ENCODE measurements around the gene DCAF8L2.

DCAF8L2 gene

DNA sequence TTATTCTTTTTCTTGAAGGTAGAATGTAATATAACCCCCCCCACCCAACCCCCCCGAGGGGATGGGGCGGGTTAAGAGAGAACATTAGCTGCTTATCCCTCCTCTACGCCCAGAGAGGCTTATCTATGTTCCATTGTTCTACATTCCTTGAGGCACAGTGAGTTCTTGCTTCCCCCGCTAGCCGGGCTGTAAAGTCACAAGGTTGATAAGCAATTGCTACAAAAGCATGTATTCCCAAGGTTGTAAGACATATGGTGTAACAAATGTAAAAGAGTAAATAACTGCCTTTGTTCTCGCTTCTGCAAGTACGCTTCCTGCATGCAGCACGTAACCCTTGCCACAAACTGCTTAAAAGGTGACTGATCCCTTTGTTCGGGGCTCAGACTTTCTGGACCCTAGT lies 8.2 kb downstream of the DCAF8L2 start:
- no peak overlapping the region for H3K9ac ChIP-seq (ENCODE audit: low read depth in 1 of 2, low read length in 2 of 2)
- H3K27ac ChIP-seq (ENCODE audit: low read depth in 2 of 2, low read length in 2 of 2), result no peak overlapping the region
- no peaks in the 10 kb centered on the region for H3K4me1 ChIP-seq (ENCODE audit: control insufficient read depth in 2 of 2, insufficient read depth in 2 of 2, low read length in 2 of 2)
- no peaks in the 10 kb centered on the region for H3K36me3 ChIP-seq (ENCODE audit: control insufficient read depth in 2 of 2, insufficient read depth in 2 of 2, low read length in 2 of 2)
- no peak overlapping the region for H3K4me3 ChIP-seq (ENCODE audit: low read length in 2 of 2)
- H3K9me3 ChIP-seq (ENCODE audit: control insufficient read depth in 2 of 2, low read length in 2 of 2), result no peaks in the 10 kb centered on the region
- H3K27me3 ChIP-seq (ENCODE audit: control insufficient read depth in 2 of 2, insufficient read depth in 2 of 2, low read length in 2 of 2), result no peaks in the 10 kb centered on the region

- Histone ChIP-seq H3K36me3 (ENCODE audit: control insufficient read depth in 2 of 2, insufficient read depth in 2 of 2, low read length in 2 of 2) (no peaks in the 10 kb centered on the region), H3K4me1 (ENCODE audit: control insufficient read depth in 2 of 2, insufficient read depth in 2 of 2, low read length in 2 of 2) (no peaks in the 10 kb centered on the region), H3K9ac (ENCODE audit: low read depth in 1 of 2, low read length in 2 of 2) (no peak overlapping the region), H3K27ac (ENCODE audit: low read depth in 2 of 2, low read length in 2 of 2) (no peak overlapping the region), H3K27me3 (ENCODE audit: control insufficient read depth in 2 of 2, insufficient read depth in 2 of 2, low read length in 2 of 2) (no peaks in the 10 kb centered on the region), H3K4me3 (ENCODE audit: low read length in 2 of 2) (no peak overlapping the region), H3K9me3 (ENCODE audit: control insufficient read depth in 2 of 2, low read length in 2 of 2) (no peaks in the 10 kb centered on the region)
These were observed 9.8 kb downstream of the DCAF8L2 start for GRCh38 chrX:27599928-27600327.

DNA sequence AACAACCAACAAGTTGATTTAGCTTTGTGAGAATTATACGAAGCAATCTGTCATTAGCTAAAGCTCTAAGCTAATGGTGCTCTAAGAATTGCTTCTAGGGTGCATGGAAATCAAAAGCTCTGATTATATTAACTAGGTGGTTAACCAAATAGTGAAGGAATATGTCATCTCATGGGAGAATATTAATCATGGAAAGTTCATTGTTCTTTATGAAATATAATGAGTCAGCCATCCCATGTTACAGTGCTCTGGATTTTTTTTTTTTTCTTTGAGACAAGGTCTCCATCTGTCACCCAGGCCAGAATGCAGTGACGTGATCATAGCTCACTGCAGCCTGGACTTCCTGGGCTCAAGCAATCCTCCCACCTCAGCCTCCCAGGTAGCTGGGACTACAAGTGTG lies 10.5 kb downstream of the DCAF8L2 start:
- H3K4me3 ChIP-seq (ENCODE audit: low read length in 2 of 2), result no peak overlapping the region

GRCh38 chrX:27608671-27609070 lies 18.5 kb downstream of the DCAF8L2 start:
- Histone ChIP-seq H3K9ac (ENCODE audit: low read depth in 1 of 2, low read length in 2 of 2) (no peak overlapping the region), H3K36me3 (ENCODE audit: control insufficient read depth in 2 of 2, insufficient read depth in 2 of 2, low read length in 2 of 2) (no peaks in the 10 kb centered on the region), H3K27me3 (ENCODE audit: control insufficient read depth in 2 of 2, insufficient read depth in 2 of 2, low read length in 2 of 2) (no peaks in the 10 kb centered on the region), H3K4me1 (ENCODE audit: control insufficient read depth in 2 of 2, insufficient read depth in 2 of 2, low read length in 2 of 2) (no peaks in the 10 kb centered on the region), H3K4me3 (ENCODE audit: low read length in 2 of 2) (no peak overlapping the region), H3K9me3 (ENCODE audit: control insufficient read depth in 2 of 2, low read length in 2 of 2) (no peaks in the 10 kb centered on the region), H3K27ac (ENCODE audit: low read depth in 2 of 2, low read length in 2 of 2) (no peak overlapping the region)

More for the DNA sequence above, 10.5 kb downstream of the DCAF8L2 start:
- Histone ChIP-seq H3K27me3 (ENCODE audit: control insufficient read depth in 2 of 2, insufficient read depth in 2 of 2, low read length in 2 of 2) (no peaks in the 10 kb centered on the region), H3K4me1 (ENCODE audit: control insufficient read depth in 2 of 2, insufficient read depth in 2 of 2, low read length in 2 of 2) (no peaks in the 10 kb centered on the region), H3K36me3 (ENCODE audit: control insufficient read depth in 2 of 2, insufficient read depth in 2 of 2, low read length in 2 of 2) (no peaks in the 10 kb centered on the region), H3K9me3 (ENCODE audit: control insufficient read depth in 2 of 2, low read length in 2 of 2) (no peaks in the 10 kb centered on the region), H3K27ac (ENCODE audit: low read depth in 2 of 2, low read length in 2 of 2) (no peak overlapping the region), H3K9ac (ENCODE audit: low read depth in 1 of 2, low read length in 2 of 2) (no peak overlapping the region)

DNA sequence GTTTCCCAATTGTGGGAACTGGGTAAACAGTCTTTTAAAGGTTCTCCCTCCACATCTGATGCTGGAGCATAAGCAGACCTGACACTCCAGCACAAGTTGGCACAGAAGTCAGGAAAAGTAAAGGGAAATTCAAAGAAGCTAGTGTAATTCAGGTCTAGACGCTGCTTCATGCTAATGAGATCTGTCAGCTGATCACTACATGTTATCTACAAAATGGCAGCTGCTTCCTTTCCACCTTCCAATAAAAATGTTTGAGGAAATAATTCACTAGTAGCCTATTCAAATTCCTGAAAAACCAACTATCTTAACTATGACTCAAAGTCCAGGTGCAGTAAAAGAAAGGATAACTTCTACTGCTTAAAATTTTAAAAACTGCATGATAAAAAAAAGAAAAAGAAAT lies 29.3 kb downstream of the DCAF8L2 start:
- no peaks in the 10 kb centered on the region for H3K4me1 ChIP-seq (ENCODE audit: control insufficient read depth in 2 of 2, insufficient read depth in 2 of 2, low read length in 2 of 2)
- H3K9me3 ChIP-seq (ENCODE audit: control insufficient read depth in 2 of 2, low read length in 2 of 2), result no peaks in the 10 kb centered on the region
- H3K36me3 ChIP-seq (ENCODE audit: control insufficient read depth in 2 of 2, insufficient read depth in 2 of 2, low read length in 2 of 2), result no peaks in the 10 kb centered on the region
- no peaks in the 10 kb centered on the region for H3K27me3 ChIP-seq (ENCODE audit: control insufficient read depth in 2 of 2, insufficient read depth in 2 of 2, low read length in 2 of 2)
- H3K9ac ChIP-seq (ENCODE audit: low read depth in 1 of 2, low read length in 2 of 2), result no peak overlapping the region
- no peak overlapping the region for H3K4me3 ChIP-seq (ENCODE audit: low read length in 2 of 2)
- no peak overlapping the region for H3K27ac ChIP-seq (ENCODE audit: low read depth in 2 of 2, low read length in 2 of 2)

DNA sequence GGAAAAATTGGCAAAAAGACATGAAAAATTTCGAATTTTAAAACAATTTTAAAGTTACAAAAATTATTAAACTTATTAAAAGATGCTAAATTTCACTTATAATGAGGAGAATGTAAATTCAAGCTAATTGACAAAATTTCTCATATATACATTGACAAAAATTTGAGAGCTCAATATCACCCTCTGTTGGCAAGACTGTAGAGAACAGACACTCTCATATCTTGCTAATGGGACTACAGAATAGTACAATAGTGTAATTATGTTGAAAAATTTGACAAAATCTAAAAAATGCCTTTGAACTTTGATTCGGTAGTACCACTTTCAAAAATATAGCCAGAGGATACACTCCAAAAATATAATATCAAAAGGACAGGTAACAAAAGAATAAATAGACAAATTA lies 29.8 kb downstream of the DCAF8L2 start:
- Histone ChIP-seq H3K4me3 (ENCODE audit: low read length in 2 of 2) (no peak overlapping the region), H3K27me3 (ENCODE audit: control insufficient read depth in 2 of 2, insufficient read depth in 2 of 2, low read length in 2 of 2) (no peaks in the 10 kb centered on the region), H3K4me1 (ENCODE audit: control insufficient read depth in 2 of 2, insufficient read depth in 2 of 2, low read length in 2 of 2) (no peaks in the 10 kb centered on the region), H3K9me3 (ENCODE audit: control insufficient read depth in 2 of 2, low read length in 2 of 2) (no peaks in the 10 kb centered on the region), H3K9ac (ENCODE audit: low read depth in 1 of 2, low read length in 2 of 2) (no peak overlapping the region), H3K27ac (ENCODE audit: low read depth in 2 of 2, low read length in 2 of 2) (no peak overlapping the region), H3K36me3 (ENCODE audit: control insufficient read depth in 2 of 2, insufficient read depth in 2 of 2, low read length in 2 of 2) (no peaks in the 10 kb centered on the region)

- no peaks in the 10 kb centered on the region for H3K4me1 ChIP-seq (ENCODE audit: control insufficient read depth in 2 of 2, insufficient read depth in 2 of 2, low read length in 2 of 2)
- no peak overlapping the region for H3K9ac ChIP-seq (ENCODE audit: low read depth in 1 of 2, low read length in 2 of 2)
These were observed 32.7 kb downstream of the DCAF8L2 start for GRCh38 chrX:27622883-27623282.

DNA sequence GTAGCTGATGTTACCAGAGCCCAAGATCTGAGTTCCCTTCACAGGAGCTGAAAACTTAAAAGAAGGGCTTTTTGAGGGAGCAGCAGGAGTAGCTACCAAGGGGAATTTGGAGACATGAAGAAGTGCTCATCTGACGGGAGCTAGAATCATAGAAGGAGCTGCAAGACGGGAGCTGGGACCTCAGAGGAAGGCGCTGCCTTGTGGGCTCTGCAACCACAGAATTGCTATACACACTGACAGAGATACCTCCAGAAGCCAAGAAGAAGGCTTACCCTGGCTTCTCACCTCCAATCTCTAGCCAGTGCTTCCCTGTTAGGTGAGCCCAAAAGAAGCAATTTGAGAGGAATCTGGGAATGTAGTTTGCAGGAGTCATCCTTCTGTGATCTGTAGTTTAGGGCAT lies 35.9 kb downstream of the DCAF8L2 start:
- H3K27ac ChIP-seq (ENCODE audit: low read depth in 2 of 2, low read length in 2 of 2), result no peak overlapping the region
- no peak overlapping the region for H3K4me3 ChIP-seq (ENCODE audit: low read length in 2 of 2)
- H3K36me3 ChIP-seq (ENCODE audit: control insufficient read depth in 2 of 2, insufficient read depth in 2 of 2, low read length in 2 of 2), result no peaks in the 10 kb centered on the region
- H3K27me3 ChIP-seq (ENCODE audit: control insufficient read depth in 2 of 2, insufficient read depth in 2 of 2, low read length in 2 of 2), result no peaks in the 10 kb centered on the region
- H3K4me1 ChIP-seq (ENCODE audit: control insufficient read depth in 2 of 2, insufficient read depth in 2 of 2, low read length in 2 of 2), result no peaks in the 10 kb centered on the region
- no peak overlapping the region for H3K9ac ChIP-seq (ENCODE audit: low read depth in 1 of 2, low read length in 2 of 2)
- H3K9me3 ChIP-seq (ENCODE audit: control insufficient read depth in 2 of 2, low read length in 2 of 2), result no peaks in the 10 kb centered on the region

More at GRCh38 chrX:27622883-27623282, 32.7 kb downstream of the DCAF8L2 start:
- H3K9me3 ChIP-seq (ENCODE audit: control insufficient read depth in 2 of 2, low read length in 2 of 2), result no peaks in the 10 kb centered on the region
- H3K27ac ChIP-seq (ENCODE audit: low read depth in 2 of 2, low read length in 2 of 2), result no peak overlapping the region
- H3K36me3 ChIP-seq (ENCODE audit: control insufficient read depth in 2 of 2, insufficient read depth in 2 of 2, low read length in 2 of 2), result no peaks in the 10 kb centered on the region
- no peak overlapping the region for H3K4me3 ChIP-seq (ENCODE audit: low read length in 2 of 2)
- H3K27me3 ChIP-seq (ENCODE audit: control insufficient read depth in 2 of 2, insufficient read depth in 2 of 2, low read length in 2 of 2), result no peaks in the 10 kb centered on the region

GRCh38 chrX:27633328-27633727 lies 43.2 kb downstream of the DCAF8L2 start:
- no peaks in the 10 kb centered on the region for H3K27me3 ChIP-seq (ENCODE audit: control insufficient read depth in 2 of 2, insufficient read depth in 2 of 2, low read length in 2 of 2)
- H3K9me3 ChIP-seq (ENCODE audit: control insufficient read depth in 2 of 2, low read length in 2 of 2), result no peaks in the 10 kb centered on the region
- no peak overlapping the region for H3K4me3 ChIP-seq (ENCODE audit: low read length in 2 of 2)
- no peak overlapping the region for H3K9ac ChIP-seq (ENCODE audit: low read depth in 1 of 2, low read length in 2 of 2)
- H3K27ac ChIP-seq (ENCODE audit: low read depth in 2 of 2, low read length in 2 of 2), result no peak overlapping the region
- H3K4me1 ChIP-seq (ENCODE audit: control insufficient read depth in 2 of 2, insufficient read depth in 2 of 2, low read length in 2 of 2), result no peaks in the 10 kb centered on the region
- H3K36me3 ChIP-seq (ENCODE audit: control insufficient read depth in 2 of 2, insufficient read depth in 2 of 2, low read length in 2 of 2), result no peaks in the 10 kb centered on the region

GRCh38 chrX:27656581-27656980 lies 66.4 kb downstream of the DCAF8L2 start:
- Histone ChIP-seq H3K36me3 (ENCODE audit: control insufficient read depth in 2 of 2, insufficient read depth in 2 of 2, low read length in 2 of 2) (no peaks in the 10 kb centered on the region), H3K27me3 (ENCODE audit: control insufficient read depth in 2 of 2, insufficient read depth in 2 of 2, low read length in 2 of 2) (no peaks in the 10 kb centered on the region), H3K9ac (ENCODE audit: low read depth in 1 of 2, low read length in 2 of 2) (no peak overlapping the region), H3K4me3 (ENCODE audit: low read length in 2 of 2) (no peak overlapping the region), H3K27ac (ENCODE audit: low read depth in 2 of 2, low read length in 2 of 2) (no peak overlapping the region), H3K4me1 (ENCODE audit: control insufficient read depth in 2 of 2, insufficient read depth in 2 of 2, low read length in 2 of 2) (no peaks in the 10 kb centered on the region), H3K9me3 (ENCODE audit: control insufficient read depth in 2 of 2, low read length in 2 of 2) (no peaks in the 10 kb centered on the region)

DNA sequence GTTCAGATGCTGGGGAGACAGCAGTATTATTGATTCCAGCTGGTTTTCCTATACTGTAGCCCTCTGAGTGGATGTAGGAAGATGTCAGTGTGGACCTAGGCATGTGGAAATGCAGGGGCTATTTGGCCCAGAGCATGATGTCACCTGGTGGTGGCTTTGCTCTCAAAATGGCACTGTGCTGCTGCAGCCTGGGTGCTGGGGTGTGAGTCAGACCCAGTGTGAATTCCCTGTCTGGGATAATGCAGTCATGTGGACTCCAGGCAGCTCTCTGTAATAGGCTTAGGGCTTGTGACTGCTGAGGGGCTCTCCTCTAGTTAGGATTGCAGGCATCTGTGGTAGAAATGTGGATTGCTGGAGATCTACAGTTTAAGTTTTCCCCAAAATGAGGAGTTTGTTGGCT lies 70.7 kb downstream of the DCAF8L2 start:
- no peak overlapping the region for H3K4me3 ChIP-seq (ENCODE audit: low read length in 2 of 2)
- no peaks in the 10 kb centered on the region for H3K4me1 ChIP-seq (ENCODE audit: control insufficient read depth in 2 of 2, insufficient read depth in 2 of 2, low read length in 2 of 2)
- H3K27me3 ChIP-seq (ENCODE audit: control insufficient read depth in 2 of 2, insufficient read depth in 2 of 2, low read length in 2 of 2), result no peaks in the 10 kb centered on the region
- no peaks in the 10 kb centered on the region for H3K36me3 ChIP-seq (ENCODE audit: control insufficient read depth in 2 of 2, insufficient read depth in 2 of 2, low read length in 2 of 2)
- no peak overlapping the region for H3K9ac ChIP-seq (ENCODE audit: low read depth in 1 of 2, low read length in 2 of 2)
- H3K27ac ChIP-seq (ENCODE audit: low read depth in 2 of 2, low read length in 2 of 2), result no peak overlapping the region
- no peaks in the 10 kb centered on the region for H3K9me3 ChIP-seq (ENCODE audit: control insufficient read depth in 2 of 2, low read length in 2 of 2)

All from mucosa of rectum (tissue), 2 donors.